Fibroblast of skin of back (primary cell): ENCODE data around the gene AIMP2.
"Not testable (repeated sequence)": the region's sequence is repeated elsewhere in the genome, so short reads cannot be mapped to it uniquely, and the experiment has no call there.

Experiments
- DNase-seq: peaks from one replicate; pipeline ENCODE4 v3.0.0-alpha.2; 2013

Gene AIMP2

GRCh38 chr7:6026011-6026819 is 17.1 kb downstream of the AIMP2 start:
- peak; percentile 31 for DNase-seq

GRCh38 chr7:6026820-6027311 is 17.8 kb downstream of the AIMP2 start:
- DNase-seq: no peak

- no peak for DNase-seq
These were observed 18.8 kb downstream of the AIMP2 start for GRCh38 chr7:6027806-6028365.

GRCh38 chr7:6028563-6028962 is 19.5 kb downstream of the AIMP2 start:
- no peak for DNase-seq

- DNase-seq: no peak
These were observed 21.9 kb downstream of the AIMP2 start, which contains the start of gene ANKRD61 for GRCh38 chr7:6030988-6031387. Gene ANKRD61 (plus strand): TSS chr7:6031376. CDS start chr7:6031376, 0 bp downstream.

GRCh38 chr7:6031567-6031966 is 22.5 kb downstream of the AIMP2 start:
- DNase-seq: no peak

- no peak for DNase-seq
These were observed 23.1 kb downstream of the AIMP2 start for GRCh38 chr7:6032167-6032566.

GRCh38 chr7:6032641-6033040 is 23.6 kb downstream of the AIMP2 start:
- no peak for DNase-seq

- DNase-seq: no peak
These were observed 26.1 kb downstream of the AIMP2 start for GRCh38 chr7:6035165-6035564.

GRCh38 chr7:6035686-6036085 is 26.6 kb downstream of the AIMP2 start:
- no peak for DNase-seq

GRCh38 chr7:6049780-6050179 is 40.7 kb downstream of the AIMP2 start:
- no peak for DNase-seq

GRCh38 chr7:6051185-6051584 is 42.1 kb downstream of the AIMP2 start:
- DNase-seq: not testable (repeated sequence)

GRCh38 chr7:6056616-6057015 is 47.5 kb downstream of the AIMP2 start:
- no peak for DNase-seq

GRCh38 chr7:6057316-6058129 is 48.5 kb downstream of the AIMP2 start:
- DNase-seq: no peak

- DNase-seq: not testable (repeated sequence)
These were observed 50.9 kb downstream of the AIMP2 start for GRCh38 chr7:6059941-6060340.

GRCh38 chr7:6071406-6071805 is 62.3 kb downstream of the AIMP2 start:
- DNase-seq: no peak
